ENCODE measurements around the gene IL36RN.

IL36RN gene

GRCh38 chr2:113018509-113018908 lies 40.5 kb upstream of the IL36RN start:
- Histone ChIP-seq H3K9me3 (replicated peaks; ENCODE audit: insufficient read depth, low read length) (no peaks in the 10 kb centered on the region), H3K4me3 (ENCODE audit: low read length) (no peak overlapping the region), H3K27me3 (replicated peaks; ENCODE audit: insufficient read depth, low read length) (no peaks in the 10 kb centered on the region), H3K9ac (ENCODE audit: low read length) (no peak overlapping the region), H3K79me2 (ENCODE audit: low read length) (no peaks in the 10 kb centered on the region), H3F3A (ENCODE audit: insufficient read depth, low read length) (no peaks in the 10 kb centered on the region), H3K4me1 (ENCODE audit: low read length) (no peaks in the 10 kb centered on the region), H3K9me2 (replicated peaks; ENCODE audit: insufficient read depth, low read length) (0 out of 2 replicates have a peak, but pooled peaks cover 3% of the 10 kb centered on the region), H3K36me3 (replicated peaks; ENCODE audit: insufficient read depth, low read length) (no peaks in the 10 kb centered on the region), H2AFZ (ENCODE audit: low read length) (no peak overlapping the region), H4K20me1 (ENCODE audit: insufficient read depth, low read length) (no peaks in the 10 kb centered on the region), H3K27ac (ENCODE audit: low read length) (no peak overlapping the region), H3K4me2 (ENCODE audit: low read depth, low read length) (no peak overlapping the region)
- DNase-seq: no peak
- TF ChIP-seq, protein P1, sequence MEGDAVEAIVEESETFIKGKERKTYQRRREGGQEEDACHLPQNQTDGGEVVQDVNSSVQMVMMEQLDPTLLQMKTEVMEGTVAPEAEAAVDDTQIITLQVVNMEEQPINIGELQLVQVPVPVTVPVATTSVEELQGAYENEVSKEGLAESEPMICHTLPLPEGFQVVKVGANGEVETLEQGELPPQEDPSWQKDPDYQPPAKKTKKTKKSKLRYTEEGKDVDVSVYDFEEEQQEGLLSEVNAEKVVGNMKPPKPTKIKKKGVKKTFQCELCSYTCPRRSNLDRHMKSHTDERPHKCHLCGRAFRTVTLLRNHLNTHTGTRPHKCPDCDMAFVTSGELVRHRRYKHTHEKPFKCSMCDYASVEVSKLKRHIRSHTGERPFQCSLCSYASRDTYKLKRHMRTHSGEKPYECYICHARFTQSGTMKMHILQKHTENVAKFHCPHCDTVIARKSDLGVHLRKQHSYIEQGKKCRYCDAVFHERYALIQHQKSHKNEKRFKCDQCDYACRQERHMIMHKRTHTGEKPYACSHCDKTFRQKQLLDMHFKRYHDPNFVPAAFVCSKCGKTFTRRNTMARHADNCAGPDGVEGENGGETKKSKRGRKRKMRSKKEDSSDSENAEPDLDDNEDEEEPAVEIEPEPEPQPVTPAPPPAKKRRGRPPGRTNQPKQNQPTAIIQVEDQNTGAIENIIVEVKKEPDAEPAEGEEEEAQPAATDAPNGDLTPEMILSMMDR (IDR thresholded peaks at IDR 0.05; ENCODE audit: low read length): no peak
- TF ChIP-seq EZH2 (optimal IDR thresholded peaks at IDR 0.05; ENCODE audit: low read depth, low read length): no peak
- no peak for TF ChIP-seq EZH2phosphoT487 (IDR thresholded peaks at IDR 0.05; ENCODE audit: low read length)

DNA sequence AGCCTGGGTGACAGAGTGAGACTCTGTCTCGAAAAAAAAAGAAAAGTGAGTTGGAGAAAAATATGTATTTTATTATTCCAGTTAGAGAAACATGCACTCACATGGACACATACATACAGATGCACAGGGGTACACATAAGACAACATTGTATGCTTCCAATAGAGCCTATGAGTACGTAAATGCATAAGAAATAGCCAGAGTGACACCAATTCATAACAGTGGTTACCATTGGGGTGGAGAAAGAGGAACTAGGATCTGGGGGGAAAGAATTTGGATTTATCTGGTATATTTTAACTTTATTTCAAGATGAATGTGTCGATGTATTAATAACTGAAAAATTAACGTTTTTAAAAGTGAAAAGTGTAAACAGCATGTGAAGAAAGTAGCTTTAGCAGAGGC lies 37.7 kb upstream of the IL36RN start:
- H3K27ac ChIP-seq (ENCODE audit: low read length): no peak overlapping the region
- no peaks in the 10 kb centered on the region for H3K9me3 ChIP-seq (replicated peaks; ENCODE audit: insufficient read depth, low read length)
- H3K4me1 ChIP-seq (ENCODE audit: low read length): no peaks in the 10 kb centered on the region
- H4K20me1 ChIP-seq (ENCODE audit: insufficient read depth, low read length): no peaks in the 10 kb centered on the region
- no peaks in the 10 kb centered on the region for H3K27me3 ChIP-seq (replicated peaks; ENCODE audit: insufficient read depth, low read length)
- no peak for TF ChIP-seq EZH2phosphoT487 (IDR thresholded peaks at IDR 0.05; ENCODE audit: low read length)
- TF ChIP-seq, protein P1 (IDR thresholded peaks at IDR 0.05; ENCODE audit: low read length): no peak
- no peak for TF ChIP-seq EZH2 (optimal IDR thresholded peaks at IDR 0.05; ENCODE audit: low read depth, low read length)
- no peak overlapping the region for H2AFZ ChIP-seq (ENCODE audit: low read length)
- no peaks in the 10 kb centered on the region for H3K79me2 ChIP-seq (ENCODE audit: low read length)
- H3K4me3 ChIP-seq (ENCODE audit: low read length): no peak overlapping the region
- H3F3A ChIP-seq (ENCODE audit: insufficient read depth, low read length): no peaks in the 10 kb centered on the region
- DNase-seq: no peak
- H3K4me2 ChIP-seq (ENCODE audit: low read depth, low read length): no peak overlapping the region
- 0 out of 2 replicates have a peak, but pooled peaks cover 3% of the 10 kb centered on the region for H3K9me2 ChIP-seq (replicated peaks; ENCODE audit: insufficient read depth, low read length)
- H3K9ac ChIP-seq (ENCODE audit: low read length): no peak overlapping the region
- no peaks in the 10 kb centered on the region for H3K36me3 ChIP-seq (replicated peaks; ENCODE audit: insufficient read depth, low read length)

DNA sequence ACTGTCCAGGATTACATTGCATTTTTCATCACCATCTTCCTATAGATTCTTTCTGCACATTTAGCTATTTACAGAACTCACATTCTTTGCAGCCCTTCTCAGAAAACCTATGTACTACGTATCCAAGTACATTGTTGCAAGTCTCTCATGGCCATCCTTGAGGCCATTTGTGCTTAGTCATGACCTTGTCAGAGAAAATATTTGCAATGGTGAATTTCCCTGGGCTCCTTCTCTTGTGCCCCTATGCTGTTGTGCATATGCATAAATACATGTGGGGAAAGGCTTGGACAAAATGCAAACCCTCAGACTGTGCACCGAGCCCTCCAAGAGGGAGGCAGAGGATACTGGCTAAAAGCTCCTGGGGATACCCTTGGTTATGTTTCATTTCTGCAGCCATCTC lies 34.2 kb upstream of the IL36RN start:
- Histone ChIP-seq H3K4me3 (ENCODE audit: low read length) (no peak overlapping the region), H3K27ac (ENCODE audit: low read length) (no peak overlapping the region)

More for the DNA sequence above, 34.2 kb upstream of the IL36RN start:
- Histone ChIP-seq H3K9ac (ENCODE audit: low read length) (no peak overlapping the region), H4K20me1 (ENCODE audit: insufficient read depth, low read length) (no peaks in the 10 kb centered on the region), H3K79me2 (ENCODE audit: low read length) (no peaks in the 10 kb centered on the region), H3K4me1 (ENCODE audit: low read length) (no peaks in the 10 kb centered on the region), H3K36me3 (replicated peaks; ENCODE audit: insufficient read depth, low read length) (no peaks in the 10 kb centered on the region), H3K27me3 (replicated peaks; ENCODE audit: insufficient read depth, low read length) (no peaks in the 10 kb centered on the region), H3F3A (ENCODE audit: insufficient read depth, low read length) (no peaks in the 10 kb centered on the region), H2AFZ (ENCODE audit: low read length) (no peak overlapping the region), H3K9me3 (replicated peaks; ENCODE audit: insufficient read depth, low read length) (no peaks in the 10 kb centered on the region), H3K9me2 (replicated peaks; ENCODE audit: insufficient read depth, low read length) (no peaks in the 10 kb centered on the region), H3K4me2 (ENCODE audit: low read depth, low read length) (no peak overlapping the region)
- TF ChIP-seq EZH2 (optimal IDR thresholded peaks at IDR 0.05; ENCODE audit: low read depth, low read length): no peak
- TF ChIP-seq EZH2phosphoT487 (IDR thresholded peaks at IDR 0.05; ENCODE audit: low read length): no peak
- TF ChIP-seq, protein P1 (IDR thresholded peaks at IDR 0.05; ENCODE audit: low read length): no peak
- DNase-seq: no peak

Measured in MM.1S (cell line).